Uterus (tissue), 2 donors: ENCODE results near the gene SLC35G4.

Experiments used
- CTCF ChIP-seq, 4 experiments: fragments of 200-600 bp in 2 of 4; fragments of 450-650 bp in 2 of 4; sonication (generic) in 2 of 4; IDR thresholded peaks; one replicate each; pipeline ENCODE4 v1.5.1; 2016 to 2019; ENCODE audit warnings: antibody characterized with exemption in 4 of 4, mild to moderate bottlenecking in 2 of 4, moderate library complexity in 1 of 4
- POLR2A ChIP-seq, 2 donors: fragments of 450-650 bp; IDR thresholded peaks; one replicate each; pipeline ENCODE4 v1.6.1; 2016; ENCODE audit warnings: antibody characterized with exemption in 2 of 2, mild to moderate bottlenecking in 1 of 2, moderate library complexity in 1 of 2

GRCh38 chr18:11658019-11658418 is 48.6 kb downstream of the SLC35G4 start:
- no peak for TF ChIP-seq CTCF (IDR thresholded peaks at IDR 0.05)
- no peak for TF ChIP-seq POLR2A (IDR thresholded peaks at IDR 0.05)
